Measurements from ENCODE around the gene CAMSAP2.

GRCh38 chr1:200714504-200715187 is 24.0 kb upstream of the CAMSAP2 start:
- no peak for TF ChIP-seq POLR2A (IDR thresholded peaks at IDR 0.05; ENCODE audit: extremely low read depth, insufficient read length)
- TF ChIP-seq CTCF (IDR thresholded peaks at IDR 0.05; ENCODE audit: low read depth, low read length) = no peak
